Transverse colon (tissue), 4 donors: Measurements from ENCODE around the gene PIK3CB. TPM values are rescaled to one million over a fixed set of nuclear protein-coding genes. Genes with fewer than 3 reads are reported as not detected.
"Not testable (repeated sequence)": the region's sequence is repeated elsewhere in the genome, so short reads cannot be mapped to it uniquely, and the experiment has no call there.

ENCODE experiments used
- DNase-seq: peaks from one replicate; pipeline ENCODE4 v3.0.0-alpha.2; 2019
- H3K27ac ChIP-seq, 4 donors: fragments of 200-600 bp; sonication (generic); 2 replicates each; pipeline ENCODE4 v1.5.1; 2016 to 2018; ENCODE audit warnings: inconsistent platforms in 4 of 4
- H3K27me3 ChIP-seq: fragments of 200-600 bp; sonication (generic); 2 replicates; pipeline ENCODE4 v1.5.1; 2017; ENCODE audit warnings: inconsistent platforms
- H3K36me3 ChIP-seq, 4 donors: fragments of 200-600 bp; sonication (generic); 2 replicates each; pipeline ENCODE4 v1.5.1; 2017 to 2019; ENCODE audit warnings: inconsistent platforms in 4 of 4
- H3K4me1 ChIP-seq, 4 donors: fragments of 200-600 bp; sonication (generic); 2 replicates each; pipeline ENCODE4 v1.5.1; 2017 to 2020; ENCODE audit warnings: inconsistent platforms in 4 of 4
- H3K4me3 ChIP-seq, 4 donors: fragments of 200-600 bp; sonication (generic); 1 replicate in 1 of 4; 2 replicates in 3 of 4; pipeline versions ENCODE4 v1.5.1 to v1.6.1; 2017 to 2019; ENCODE audit warnings: inconsistent platforms in 4 of 4
- H3K9me3 ChIP-seq, 2 donors: fragments of 200-600 bp; sonication (generic); 2 replicates each; pipeline ENCODE4 v1.5.1; 2017 to 2019; ENCODE audit warnings: inconsistent platforms in 2 of 2
- CTCF ChIP-seq, 5 experiments: fragments of 200-600 bp in 3 of 5; fragments of 450-650 bp in 2 of 5; sonication (generic) in 3 of 5; IDR thresholded peaks; 1 replicate in 2 of 5; 2 replicates in 3 of 5; pipeline ENCODE4 v1.5.1; 2016 to 2017; ENCODE audit warnings: antibody characterized with exemption in 5 of 5, inconsistent platforms in 3 of 5, mild to moderate bottlenecking in 2 of 5, moderate library complexity in 1 of 5
- EP300 ChIP-seq: sonication (generic); formaldehyde crosslinking; IDR thresholded peaks from one replicate; pipeline ENCODE4 v1.6.1; 2017; ENCODE audit warnings: antibody characterized with exemption, low read depth
- POLR2A ChIP-seq: fragments of 450-650 bp; IDR thresholded peaks from one replicate; pipeline ENCODE4 v1.6.1; 2016; ENCODE audit warnings: antibody characterized with exemption, mild to moderate bottlenecking, moderate library complexity
- POLR2AphosphoS5 ChIP-seq, 3 donors: sonication (generic); formaldehyde crosslinking; IDR thresholded peaks; one replicate each; pipeline ENCODE4 v1.6.1; 2016; ENCODE audit warnings: antibody characterized with exemption in 3 of 3
- WGBS, 2 donors: methylation state at CpG; one replicate each; pipeline ENCODE4 v1.1.5; 2018; ENCODE audit warnings: low coverage in 1 of 2; 5-methylcytosine and 5-hydroxymethylcytosine counted together
- in situ Hi-C, 4 donors: fragments of 200-750 bp; cut with MboI; loops; one replicate each; pipeline versions ENCODE4 v1.15.0 to v1.15.1; 2017; ENCODE audit warnings: low sequenced_read_pairs in 3 of 4, low pct_ligation_motif_present in 1 of 4, low pct_unique_long_range_greater_than_20kb in 1 of 4
- intact Hi-C: fragments of 100-400 bp; cut with DNase I; formaldehyde crosslinking; loops from one replicate; pipeline ENCODE4 v1.15.1; 2023; ENCODE audit warnings: low total_unique reads
- total RNA-seq, 4 donors: library from RNA; depleted of rRNA; stranded (reverse); fragments of >200 nt; gene quantifications; one replicate each; pipeline ENCODE4 v1.1.0, GENCODE V29; 2016

The PIK3CB gene
- total RNA-seq, 4 donors from 2014 or later: 52.4 to 98.4 (median 76.0) TPM

DNA sequence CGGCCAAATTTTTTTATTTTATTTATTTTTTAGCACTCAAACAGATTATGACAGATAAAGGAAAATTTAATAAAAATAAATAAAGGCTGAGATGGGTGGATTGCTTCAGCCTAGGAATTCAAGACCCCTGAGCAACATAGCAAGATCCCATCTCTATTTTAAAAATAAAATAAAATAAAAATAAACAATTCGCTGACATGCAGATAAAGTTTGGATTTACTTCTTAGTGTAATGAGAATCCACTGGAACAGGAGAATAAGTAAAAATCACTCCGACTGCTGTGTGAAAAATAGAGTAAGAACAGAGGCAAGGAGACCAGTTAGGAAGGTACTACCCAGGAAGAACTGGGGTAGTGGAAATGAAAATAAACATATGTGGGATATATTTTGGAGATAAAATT lies 5.6 kb downstream of the PIK3CB start:
- in situ Hi-C loops (no loop called here), intact Hi-C loops (no loop called here)
- Histone ChIP-seq H3K36me3 (no peaks in the 10 kb centered on the region), H3K9me3 (no peaks in the 10 kb centered on the region), H3K4me3 (no peak overlapping the region), H3K4me1 (peaks cover 5 to 12% (median 8%) of the 10 kb centered on the region in 4 donors), H3K27me3 (no peaks in the 10 kb centered on the region), H3K27ac (no peak overlapping the region)
- WGBS, 2 donors: 92 to 95% methylated on average over 3 of the region's 3 CpGs
- DNase-seq: no peak
- TF ChIP-seq CTCF (IDR thresholded peaks at IDR 0.05) (no peak), POLR2AphosphoS5 (IDR thresholded peaks at IDR 0.05) (no peak)

DNA sequence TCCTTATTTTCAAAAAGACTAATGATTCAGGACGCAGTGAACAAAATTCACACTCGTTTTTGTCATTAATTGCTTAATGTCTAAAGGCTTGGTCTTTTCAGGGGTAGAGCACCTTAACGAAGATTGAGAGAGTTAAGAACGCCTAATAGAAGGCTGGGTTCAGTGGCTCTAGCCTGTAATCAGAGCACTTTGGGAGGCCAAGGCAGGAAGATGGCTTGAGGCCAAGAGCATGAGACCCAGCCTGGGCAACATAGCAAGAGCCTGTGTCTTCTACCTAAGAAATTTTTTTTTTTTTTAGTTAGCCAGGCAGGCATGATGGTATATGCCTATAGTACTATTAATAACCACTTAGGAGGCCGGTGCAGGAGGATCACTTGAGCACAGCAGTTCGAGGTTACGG lies 7.5 kb downstream of the PIK3CB start:
- no peaks in the 10 kb centered on the region for H3K4me1 ChIP-seq
- DNase-seq: no peak
- H3K9me3 ChIP-seq: no peaks in the 10 kb centered on the region
- 91 to 96% methylated on average over 7 of the region's 7 CpGs for WGBS, 2 donors
- no peaks in the 10 kb centered on the region for H3K36me3 ChIP-seq
- no peak overlapping the region for H3K27ac ChIP-seq
- in situ Hi-C loops: no loop called here
- TF ChIP-seq POLR2A (no peak), CTCF (IDR thresholded peaks at IDR 0.05) (no peak), POLR2AphosphoS5 (IDR thresholded peaks at IDR 0.05) (no peak), EP300 (no peak)
- H3K4me3 ChIP-seq: no peak overlapping the region
- intact Hi-C loops: no loop called here
- H3K27me3 ChIP-seq: no peaks in the 10 kb centered on the region

DNA sequence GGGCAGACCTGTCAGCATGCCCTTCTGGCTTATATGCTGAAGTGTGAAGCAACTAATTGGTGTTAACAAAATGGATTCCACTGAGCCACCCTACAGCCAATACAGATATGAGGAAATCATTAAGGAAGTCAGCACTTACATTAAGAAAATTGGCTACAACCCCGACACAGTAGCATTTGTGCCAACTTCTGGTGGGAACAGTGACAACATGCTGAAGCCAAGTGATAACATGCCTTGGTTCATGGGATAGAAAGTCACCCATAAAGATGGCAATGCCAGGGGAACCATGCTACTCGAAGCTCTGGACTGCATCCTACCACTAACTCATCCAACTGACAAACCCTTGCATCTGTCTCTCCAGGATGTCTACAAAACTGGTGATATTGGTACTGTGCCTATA lies 9.4 kb downstream of the PIK3CB start:
- intact Hi-C loops (no loop called here), in situ Hi-C loops (no loop called here)
- TF ChIP-seq EP300: no peak
- Histone ChIP-seq H3K9me3 (no peaks in the 10 kb centered on the region), H3K36me3 (no peaks in the 10 kb centered on the region), H3K27me3 (no peaks in the 10 kb centered on the region), H3K27ac (no peak overlapping the region), H3K4me1 (no peaks in the 10 kb centered on the region), H3K4me3 (no peak overlapping the region)
- 72 to 83% methylated on average over 1 to 2 of the region's 2 CpGs for WGBS, 2 donors
- DNase-seq: no peak

GRCh38 chr3:138824114-138824506 lies 10.6 kb downstream of the PIK3CB start:
- Histone ChIP-seq H3K27ac (no peak overlapping the region), H3K9me3 (no peaks in the 10 kb centered on the region), H3K27me3 (no peaks in the 10 kb centered on the region), H3K36me3 (no peaks in the 10 kb centered on the region), H3K4me1 (no peaks in the 10 kb centered on the region), H3K4me3 (no peak overlapping the region)
- no peak for DNase-seq
- in situ Hi-C loops (no loop called here), intact Hi-C loops (no loop called here)
- WGBS, 2 donors: 61 to 88% methylated on average over 1 of the region's 1 CpG
- TF ChIP-seq EP300: no peak

DNA sequence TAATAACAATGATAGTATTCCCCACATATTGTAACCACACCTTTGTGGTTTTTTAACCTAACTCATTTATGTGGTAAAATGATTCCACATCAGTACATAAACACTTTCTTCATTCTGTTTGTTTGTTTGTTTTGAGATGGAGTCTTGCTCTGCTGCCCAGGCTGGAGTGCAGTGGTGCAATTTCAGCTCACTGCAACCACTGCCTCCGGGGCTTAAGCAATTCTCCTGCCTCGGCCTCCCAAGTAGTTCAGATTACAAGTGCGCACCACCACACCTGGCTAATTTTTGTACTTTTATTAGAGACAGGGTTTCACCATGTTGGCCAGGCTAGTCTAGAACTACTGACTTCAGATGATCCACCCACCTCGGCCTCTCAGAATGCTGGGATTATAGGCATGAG lies 14.3 kb downstream of the PIK3CB start:
- 97 to 100% methylated on average over 3 to 4 of the region's 4 CpGs for WGBS, 2 donors
- in situ Hi-C loops, intact Hi-C loops: not testable (repeated sequence)

DNA sequence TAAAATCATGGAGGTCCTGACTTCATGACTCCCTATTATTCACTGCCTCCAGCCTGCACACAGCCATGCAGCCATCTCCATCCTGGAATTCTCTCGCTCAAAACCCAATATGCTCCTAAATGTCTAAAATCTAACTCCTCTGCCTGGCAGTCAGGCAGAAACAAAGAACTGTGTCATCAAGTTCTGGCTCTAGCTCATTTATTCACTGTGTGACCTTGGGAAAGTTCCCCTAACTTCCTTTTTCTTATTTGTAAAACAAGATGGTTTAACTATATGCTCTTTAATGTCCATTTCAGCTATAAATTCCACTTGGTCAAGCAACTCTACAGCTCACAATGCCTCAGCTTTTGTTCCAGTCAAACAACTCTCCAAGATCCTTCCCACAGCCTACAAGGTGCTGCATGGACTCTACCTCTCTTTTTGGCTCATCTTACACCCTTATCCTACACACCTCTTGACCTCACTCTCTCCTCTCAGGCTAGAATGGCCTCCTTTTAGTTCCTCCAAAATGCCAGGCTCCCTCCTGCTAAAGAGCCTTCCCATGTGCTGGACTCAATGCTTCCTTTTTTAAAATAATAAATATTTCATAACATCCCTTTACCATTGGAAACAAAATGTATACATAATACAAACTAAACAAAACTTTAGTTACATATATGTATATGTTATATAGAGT lies 16.4 kb downstream of the PIK3CB start:
- H3K27me3 ChIP-seq: no peaks in the 10 kb centered on the region
- no peak overlapping the region for H3K4me3 ChIP-seq
- DNase-seq: no peak
- TF ChIP-seq POLR2AphosphoS5 (IDR thresholded peaks at IDR 0.05): no peak
- no peak for TF ChIP-seq EP300
- TF ChIP-seq CTCF (IDR thresholded peaks at IDR 0.05): no peak
- TF ChIP-seq POLR2A: no peak
- WGBS, 2 donors: 89 to 91% methylated on average over 1 of the region's 1 CpG
- in situ Hi-C loops: no loop called here
- H3K27ac ChIP-seq: no peak overlapping the region
- intact Hi-C loops: no loop called here
- H3K4me1 ChIP-seq: peaks cover 0 to 9% (median 3%) of the 10 kb centered on the region in 4 donors
- H3K9me3 ChIP-seq: no peaks in the 10 kb centered on the region
- H3K36me3 ChIP-seq: no peaks in the 10 kb centered on the region

More for the DNA sequence above, 14.3 kb downstream of the PIK3CB start:
- not testable (repeated sequence) for H3K27me3 ChIP-seq, H3K4me3 ChIP-seq, DNase-seq, H3K9me3 ChIP-seq, H3K27ac ChIP-seq, H3K36me3 ChIP-seq, H3K4me1 ChIP-seq
